DMS153 treated with DMSO at 0.1 percent for 48 hours (cell line): ENCODE data around the gene SGCD.

ENCODE experiments used
- DNase-seq: peaks from one replicate; lab custom pipeline; 2025; ENCODE audit not compliant: unreplicated experiment; lab: John Stamatoyannopoulos, UW

Gene SGCD

GRCh38 chr5:156361436-156362109 is 34.6 kb downstream of the SGCD start:
- no peak for DNase-seq

- DNase-seq: no peak
These were observed 36.9 kb downstream of the SGCD start for GRCh38 chr5:156363861-156364260.

- no peak for DNase-seq
These were observed 39.6 kb downstream of the SGCD start for GRCh38 chr5:156366521-156366920.

- no peak for DNase-seq
These were observed 40.6 kb downstream of the SGCD start for GRCh38 chr5:156367597-156367996.

- no peak for DNase-seq
These were observed 49.0 kb downstream of the SGCD start for GRCh38 chr5:156375895-156376495.

- DNase-seq: no peak
These were observed 49.8 kb downstream of the SGCD start for GRCh38 chr5:156376751-156377150.

GRCh38 chr5:156378159-156378558 is 51.2 kb downstream of the SGCD start:
- DNase-seq: no peak

GRCh38 chr5:156379206-156379605 is 52.2 kb downstream of the SGCD start:
- no peak for DNase-seq

- no peak for DNase-seq
These were observed 53.9 kb downstream of the SGCD start for GRCh38 chr5:156380848-156381247.

GRCh38 chr5:156383510-156384265 is 56.7 kb downstream of the SGCD start:
- DNase-seq: no peak

GRCh38 chr5:156385416-156385815 is 58.5 kb downstream of the SGCD start:
- no peak for DNase-seq

- no peak for DNase-seq
These were observed 60.0 kb downstream of the SGCD start for GRCh38 chr5:156386976-156387375.

GRCh38 chr5:156387391-156387790 is 60.4 kb downstream of the SGCD start:
- no peak for DNase-seq

GRCh38 chr5:156388233-156388632 is 61.3 kb downstream of the SGCD start:
- no peak for DNase-seq

- no peak for DNase-seq
These were observed 64.2 kb downstream of the SGCD start for GRCh38 chr5:156391139-156391538.

- DNase-seq: no peak
These were observed 67.0 kb downstream of the SGCD start for GRCh38 chr5:156393980-156394379.

- peak; percentile 28 for DNase-seq
These were observed 67.8 kb downstream of the SGCD start for GRCh38 chr5:156394642-156395305.

- no peak for DNase-seq
These were observed 68.3 kb downstream of the SGCD start for GRCh38 chr5:156395306-156395675.

GRCh38 chr5:156396063-156396829 is 69.3 kb downstream of the SGCD start:
- no peak for DNase-seq

GRCh38 chr5:156396830-156397081 is 69.8 kb downstream of the SGCD start:
- DNase-seq: no peak

- no peak for DNase-seq
These were observed 72.4 kb downstream of the SGCD start for GRCh38 chr5:156399323-156399722.
